Astrocyte (in vitro differentiated cells and primary cell): ENCODE data around the gene FTCD. TPM values are rescaled to one million over a fixed set of nuclear protein-coding genes. Genes with fewer than 3 reads are reported as not detected.

Source experiments
- DNase-seq: peaks from one replicate; pipeline ENCODE4 v3.0.0-alpha.2; 2010; ENCODE audit warnings: low read depth
- FAIRE-seq: peaks from 2 replicates; lab custom pipeline; 2011; peaks lifted over from hg19 to GRCh38; lab: Jason Lieb, UNC
- H2AFZ ChIP-seq: 2 replicates; pipeline ENCODE4 v1.6.0; 2012; ENCODE audit warnings: low read depth, low read length, inconsistent platforms
- H3K27ac ChIP-seq: 2 replicates; pipeline ENCODE4 v1.5.1; 2011; ENCODE audit warnings: low read depth, low read length, inconsistent platforms
- H3K27me3 ChIP-seq: 2 replicates; pipeline ENCODE4 v1.6.0; 2011; ENCODE audit warnings: low read length, inconsistent platforms; ENCODE audit not compliant: insufficient read depth
- H3K36me3 ChIP-seq: 2 replicates; pipeline ENCODE4 v1.5.1; 2011; ENCODE audit warnings: low read length, inconsistent platforms; ENCODE audit not compliant: insufficient read depth
- H3K4me1 ChIP-seq: 2 replicates; pipeline ENCODE4 v1.5.1; 2011; ENCODE audit warnings: low read length, inconsistent platforms; ENCODE audit not compliant: insufficient read depth
- H3K4me2 ChIP-seq: 2 replicates; pipeline ENCODE4 v1.6.0; 2012; ENCODE audit warnings: low read length, inconsistent platforms
- H3K4me3 ChIP-seq: 2 replicates; pipeline ENCODE4 v1.5.1; 2011; ENCODE audit warnings: low read depth, mild to moderate bottlenecking, low read length, inconsistent platforms; ENCODE audit not compliant: insufficient read depth
- H3K79me2 ChIP-seq: 2 replicates; pipeline ENCODE4 v1.6.0; 2012; ENCODE audit warnings: mild to moderate bottlenecking, low read length, inconsistent platforms; ENCODE audit not compliant: insufficient read depth
- H3K9ac ChIP-seq: 2 replicates; pipeline ENCODE4 v1.6.0; 2012; ENCODE audit warnings: mild to moderate bottlenecking, low read length, inconsistent platforms
- H3K9me3 ChIP-seq: 2 replicates; pipeline ENCODE4 v1.5.1; 2012; ENCODE audit warnings: low read depth, mild to moderate bottlenecking, low read length, inconsistent platforms; ENCODE audit not compliant: insufficient read depth
- H4K20me1 ChIP-seq: 2 replicates; pipeline ENCODE4 v1.6.0; 2012; ENCODE audit warnings: low read length, inconsistent platforms; ENCODE audit not compliant: insufficient read depth
- H3K27ac Mint-ChIP-seq: one replicate; pipeline ENCODE4 v1.8.0; 2021; ENCODE audit warnings: mild to moderate bottlenecking, mixed read lengths; ENCODE audit not compliant: unreplicated experiment
- H3K27me3 Mint-ChIP-seq: one replicate; pipeline ENCODE4 v1.8.0; 2021; ENCODE audit warnings: low read depth, mixed read lengths; ENCODE audit not compliant: unreplicated experiment
- H3K36me3 Mint-ChIP-seq: one replicate; pipeline ENCODE4 v1.8.0; 2021; ENCODE audit warnings: low read depth, mixed read lengths; ENCODE audit not compliant: unreplicated experiment
- H3K4me1 Mint-ChIP-seq: one replicate; pipeline ENCODE4 v1.8.0; 2021; ENCODE audit warnings: low read depth, mixed read lengths; ENCODE audit not compliant: unreplicated experiment
- H3K4me3 Mint-ChIP-seq: one replicate; pipeline ENCODE4 v1.8.0; 2021; ENCODE audit warnings: mild to moderate bottlenecking, moderate library complexity, mixed read lengths; ENCODE audit not compliant: unreplicated experiment
- H3K9me3 Mint-ChIP-seq: one replicate; pipeline ENCODE4 v1.8.0; 2021; ENCODE audit warnings: mild to moderate bottlenecking, mixed read lengths; ENCODE audit not compliant: unreplicated experiment
- EZH2 ChIP-seq: IDR thresholded peaks from 2 replicates; pipeline ENCODE4 v1.6.1; 2012; ENCODE audit warnings: mild to moderate bottlenecking, low read length, inconsistent platforms; ENCODE audit not compliant: insufficient read depth
- total RNA-seq: library from RNA; stranded (reverse); gene quantifications from 2 replicates; pipeline ENCODE4 v1.2.1, GENCODE V29; 2021
- TF ChIP-seq, protein P1 (sequence below): IDR thresholded peaks from 2 replicates; pipeline ENCODE4 v1.5.1; 2011; ENCODE audit warnings: low read depth, mild to moderate bottlenecking, inconsistent platforms, low read length, moderate library complexity; ENCODE audit not compliant: insufficient read depth

FTCD gene
- total RNA-seq, 1 donor from 2014 or later, result 1.9 TPM

- peak overlapping the region; percentile 92 for H3K27ac ChIP-seq
- H3K79me2 ChIP-seq, result peaks cover 11% of the 10 kb centered on the region
- peaks cover 24% of the 10 kb centered on the region for H3K4me1 ChIP-seq
These were observed 62.3 kb downstream of the FTCD start for GRCh38 chr21:46092811-46093667.

GRCh38 chr21:46092026-46092764 is 63.2 kb downstream of the FTCD start:
- TF ChIP-seq, protein P1, sequence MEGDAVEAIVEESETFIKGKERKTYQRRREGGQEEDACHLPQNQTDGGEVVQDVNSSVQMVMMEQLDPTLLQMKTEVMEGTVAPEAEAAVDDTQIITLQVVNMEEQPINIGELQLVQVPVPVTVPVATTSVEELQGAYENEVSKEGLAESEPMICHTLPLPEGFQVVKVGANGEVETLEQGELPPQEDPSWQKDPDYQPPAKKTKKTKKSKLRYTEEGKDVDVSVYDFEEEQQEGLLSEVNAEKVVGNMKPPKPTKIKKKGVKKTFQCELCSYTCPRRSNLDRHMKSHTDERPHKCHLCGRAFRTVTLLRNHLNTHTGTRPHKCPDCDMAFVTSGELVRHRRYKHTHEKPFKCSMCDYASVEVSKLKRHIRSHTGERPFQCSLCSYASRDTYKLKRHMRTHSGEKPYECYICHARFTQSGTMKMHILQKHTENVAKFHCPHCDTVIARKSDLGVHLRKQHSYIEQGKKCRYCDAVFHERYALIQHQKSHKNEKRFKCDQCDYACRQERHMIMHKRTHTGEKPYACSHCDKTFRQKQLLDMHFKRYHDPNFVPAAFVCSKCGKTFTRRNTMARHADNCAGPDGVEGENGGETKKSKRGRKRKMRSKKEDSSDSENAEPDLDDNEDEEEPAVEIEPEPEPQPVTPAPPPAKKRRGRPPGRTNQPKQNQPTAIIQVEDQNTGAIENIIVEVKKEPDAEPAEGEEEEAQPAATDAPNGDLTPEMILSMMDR, result no peak
- no peak for TF ChIP-seq EZH2
- H3K4me1 ChIP-seq, result peaks cover 21% of the 10 kb centered on the region
- Mint-ChIP-seq H3K27me3 (peaks cover 5% of the 10 kb centered on the region), H3K36me3 (no peaks in the 10 kb centered on the region), H3K4me1 (no peaks in the 10 kb centered on the region), H3K27ac (no peak overlapping the region), H3K4me3 (no peak overlapping the region), H3K9me3 (peaks cover 23% of the 10 kb centered on the region)
- peak; percentile 99 for DNase-seq
- H3K27ac ChIP-seq, result peak overlapping the region; percentile 92
- peaks cover 9% of the 10 kb centered on the region for H3K79me2 ChIP-seq
- H3K27me3 ChIP-seq, result no peaks in the 10 kb centered on the region
- peak overlapping the region; percentile 76 for H3K9ac ChIP-seq
- H3K4me3 ChIP-seq, result no peak overlapping the region
- no peaks in the 10 kb centered on the region for H3K36me3 ChIP-seq
- peaks cover 3% of the 10 kb centered on the region for H3K9me3 ChIP-seq
- no peaks in the 10 kb centered on the region for H4K20me1 ChIP-seq
- FAIRE-seq, result peak; percentile 92
- H3K4me2 ChIP-seq, result peak overlapping the region; percentile 71
- no peak overlapping the region for H2AFZ ChIP-seq

More at GRCh38 chr21:46092811-46093667, 62.3 kb downstream of the FTCD start:
- Mint-ChIP-seq H3K27ac (no peak overlapping the region), H3K4me1 (no peaks in the 10 kb centered on the region), H3K27me3 (peaks cover 5% of the 10 kb centered on the region), H3K36me3 (no peaks in the 10 kb centered on the region), H3K4me3 (no peak overlapping the region), H3K9me3 (peaks cover 23% of the 10 kb centered on the region)
- Histone ChIP-seq H3K9me3 (peaks cover 3% of the 10 kb centered on the region), H3K27me3 (no peaks in the 10 kb centered on the region), H4K20me1 (no peaks in the 10 kb centered on the region), H3K9ac (peak overlapping the region; percentile 66), H2AFZ (no peak overlapping the region), H3K4me3 (no peak overlapping the region), H3K4me2 (peak overlapping the region; percentile 25), H3K36me3 (no peaks in the 10 kb centered on the region)
- TF ChIP-seq, protein P1, result no peak
- TF ChIP-seq EZH2, result no peak
- FAIRE-seq (no peak), DNase-seq (no peak)
